H1 (cell line): ENCODE measurements around the gene H2AZ1. TPM values are rescaled to one million over a fixed set of nuclear protein-coding genes. Genes with fewer than 3 reads are reported as not detected.

Experiments
- CTCF ChIA-PET: fragments of 300-600 bp; sonication (Branson Sonifier 250); formaldehyde crosslinking; loops from one replicate; lab custom pipeline; 2021; ENCODE audit not compliant: partially characterized antibody; lab: Charles Lee
- POLR2A ChIA-PET: fragments of 300-600 bp; sonication (Branson Sonifier 250); formaldehyde crosslinking; loops from one replicate; lab custom pipeline; 2021; ENCODE audit warnings: inconsistent platforms; ENCODE audit not compliant: partially characterized antibody; lab: Charles Lee
- DNase-seq, 2 experiments: peaks; one replicate each; pipeline versions ENCODE4 v3.0.0 to v3.0.0-alpha.2; 2010 to 2022; ENCODE audit warnings: low spot score in 2 of 2, low read depth in 1 of 2, mixed read lengths in 1 of 2
- FAIRE-seq: peaks from 2 replicates; lab custom pipeline; 2011; peaks lifted over from hg19 to GRCh38; lab: Jason Lieb, UNC
- H2AFZ ChIP-seq: 2 replicates; pipeline ENCODE4 v1.8.1; 2012; ENCODE audit warnings: low read length, inconsistent platforms
- H2AK5ac ChIP-seq: 2 replicates; pipeline ENCODE4 v1.6.1; 2013; ENCODE audit warnings: low read depth, low read length
- H2BK120ac ChIP-seq: replicated peaks from 2 replicates; pipeline ENCODE3; 2013; ENCODE audit warnings: low read depth, low read length, inconsistent platforms
- H2BK12ac ChIP-seq: 2 replicates; pipeline ENCODE4 v1.6.1; 2013; ENCODE audit warnings: low read depth, low read length
- H2BK15ac ChIP-seq: 2 replicates; pipeline ENCODE4 v1.6.1; 2013; ENCODE audit warnings: low read length
- H2BK20ac ChIP-seq: 2 replicates; pipeline ENCODE4 v1.6.1; 2013; ENCODE audit warnings: low read length
- H2BK5ac ChIP-seq: 2 replicates; pipeline ENCODE4 v1.6.1; 2013; ENCODE audit warnings: low read depth, low read length
- H3K14ac ChIP-seq: 2 replicates; pipeline ENCODE4 v1.6.1; 2013; ENCODE audit warnings: inconsistent platforms; ENCODE audit not compliant: insufficient read length
- H3K18ac ChIP-seq: 2 replicates; pipeline ENCODE4 v1.6.1; 2013; ENCODE audit warnings: low read length; ENCODE audit errors: extremely low read depth
- H3K23ac ChIP-seq: 2 replicates; pipeline ENCODE4 v1.6.1; 2013; ENCODE audit warnings: inconsistent platforms; ENCODE audit not compliant: insufficient read length
- H3K23me2 ChIP-seq: 2 replicates; pipeline ENCODE4 v1.6.1; 2013; ENCODE audit warnings: low read depth, low read length
- H3K27ac ChIP-seq: 2 replicates; pipeline ENCODE4 v1.6.1; 2011; ENCODE audit warnings: low read depth, low read length, inconsistent platforms
- H3K27me3 ChIP-seq, 4 experiments: replicated peaks in 1 of 4; 1 replicate in 1 of 4; 2 replicates in 3 of 4; pipeline versions ENCODE4 v1.6.1 to v1.8.1; 2011 to 2013; ENCODE audit warnings: low read length in 3 of 4, mild to moderate bottlenecking in 3 of 4, inconsistent platforms in 2 of 4, mixed read lengths in 2 of 4, moderate library complexity in 1 of 4; ENCODE audit not compliant: control insufficient read depth in 3 of 4, insufficient read depth in 3 of 4; ENCODE audit errors: extremely low read depth in 1 of 4
- H3K36me3 ChIP-seq, 4 experiments: 2 replicates each; pipeline versions ENCODE4 v1.6.1 to v1.8.1; 2011 to 2013; ENCODE audit warnings: mild to moderate bottlenecking in 4 of 4, low read length in 3 of 4, moderate library complexity in 2 of 4, control low read depth in 1 of 4, inconsistent platforms in 1 of 4; ENCODE audit not compliant: insufficient read depth in 4 of 4, control insufficient read depth in 2 of 4
- H3K4ac ChIP-seq: replicated peaks from 2 replicates; pipeline ENCODE3; 2013; ENCODE audit warnings: low read length, low read depth, mixed read lengths, inconsistent platforms; ENCODE audit not compliant: insufficient read length
- H3K4me1 ChIP-seq, 4 experiments: replicated peaks in 1 of 4; 1 replicate in 1 of 4; 2 replicates in 3 of 4; pipeline versions ENCODE4 v1.6.1 to v1.8.1; 2011 to 2013; ENCODE audit warnings: low read length in 3 of 4, inconsistent platforms in 2 of 4, mixed read lengths in 1 of 4; ENCODE audit not compliant: insufficient read depth in 4 of 4, control insufficient read depth in 3 of 4
- H3K4me2 ChIP-seq, 2 experiments: 2 replicates each; pipeline versions ENCODE4 v1.6.1 to v1.8.1; 2011 to 2013; ENCODE audit warnings: low read depth in 2 of 2, low read length in 2 of 2, control low read depth in 1 of 2, inconsistent platforms in 1 of 2, mild to moderate bottlenecking in 1 of 2; ENCODE audit not compliant: insufficient read depth in 1 of 2
- H3K4me3 ChIP-seq, 4 experiments: fragments of 200-600, 300-600 bp in 1 of 4; sonication (generic), shearing (Covaris generic), sonication (Bioruptor Twin) in 1 of 4; 2 replicates each; pipeline versions ENCODE4 v1.5.1 to v1.8.1; 2011 to 2016; ENCODE audit warnings: low read length in 4 of 4, low read depth in 3 of 4, control low read depth in 2 of 4, inconsistent platforms in 2 of 4, mild to moderate bottlenecking in 2 of 4, mixed read lengths in 1 of 4, moderate library complexity in 1 of 4; ENCODE audit not compliant: insufficient read depth in 2 of 4; ENCODE audit errors: extremely low read depth in 1 of 4
- H3K56ac ChIP-seq: replicated peaks from 2 replicates; pipeline ENCODE3; 2013; ENCODE audit warnings: low read depth, mild to moderate bottlenecking, mixed read lengths, low read length, inconsistent platforms; ENCODE audit not compliant: insufficient read length
- H3K79me1 ChIP-seq: 2 replicates; pipeline ENCODE4 v1.6.1; 2013; ENCODE audit warnings: low read depth, low read length, control low read depth
- H3K79me2 ChIP-seq, 2 experiments: 2 replicates each; pipeline versions ENCODE4 v1.6.1 to v1.8.1; 2012 to 2013; ENCODE audit warnings: low read length in 2 of 2, mild to moderate bottlenecking in 2 of 2, inconsistent platforms in 1 of 2; ENCODE audit not compliant: insufficient read depth in 2 of 2, control insufficient read depth in 1 of 2
- H3K9ac ChIP-seq, 4 experiments: replicated peaks in 1 of 4; 1 replicate in 1 of 4; 2 replicates in 3 of 4; pipeline versions ENCODE4 v1.6.1 to v1.8.1; 2011 to 2013; ENCODE audit warnings: low read depth in 3 of 4, low read length in 3 of 4, control low read depth in 2 of 4, mild to moderate bottlenecking in 2 of 4, moderate library complexity in 2 of 4, inconsistent platforms in 1 of 4; ENCODE audit errors: extremely low read depth in 1 of 4
- H3K9me3 ChIP-seq, 2 experiments: 2 replicates each; pipeline versions ENCODE4 v1.6.1 to v1.8.1; 2012 to 2013; ENCODE audit warnings: mild to moderate bottlenecking in 2 of 2, moderate library complexity in 2 of 2, control low read depth in 1 of 2, inconsistent platforms in 1 of 2, low read depth in 1 of 2, low read length in 1 of 2, mixed read lengths in 1 of 2; ENCODE audit not compliant: insufficient read depth in 2 of 2
- H4K20me1 ChIP-seq, 2 experiments: replicated peaks in 1 of 2; 2 replicates each; pipeline versions ENCODE3 to v1.8.1; 2011 to 2013; ENCODE audit warnings: inconsistent platforms in 2 of 2, low read length in 2 of 2, mild to moderate bottlenecking in 1 of 2; ENCODE audit not compliant: insufficient read depth in 2 of 2, control insufficient read depth in 1 of 2
- H4K5ac ChIP-seq: 2 replicates; pipeline ENCODE4 v1.6.1; 2013; ENCODE audit warnings: low read length, low read depth, mixed read lengths, inconsistent platforms; ENCODE audit not compliant: insufficient read length
- H4K8ac ChIP-seq: 2 replicates; pipeline ENCODE4 v1.8.0; 2013; ENCODE audit warnings: mild to moderate bottlenecking, moderate library complexity, low read length, inconsistent platforms; ENCODE audit not compliant: insufficient read depth; ENCODE audit errors: extremely low read depth
- H4K91ac ChIP-seq: replicated peaks from 2 replicates; pipeline ENCODE3; 2013; ENCODE audit warnings: low read length, mixed read lengths, inconsistent platforms; ENCODE audit not compliant: insufficient read length
- CHD1 ChIP-seq: IDR thresholded peaks from 2 replicates; pipeline ENCODE4 v1.6.1; 2012; ENCODE audit warnings: low read depth, low read length, improper control_type of control experiment
- GTF2F1 ChIP-seq: IDR thresholded peaks from 2 replicates; pipeline ENCODE4 v1.6.1; 2012; ENCODE audit warnings: low read depth, low read length, improper control_type of control experiment, borderline replicate concordance
- KDM1A ChIP-seq: fragments of 200-600, 300-600 bp; sonication (generic); IDR thresholded peaks from 2 replicates; pipeline ENCODE4 v1.7.1; 2016; ENCODE audit warnings: mild to moderate bottlenecking, low read length, borderline replicate concordance
- MAX ChIP-seq: IDR thresholded peaks from 2 replicates; pipeline ENCODE4 v1.6.1; 2012; ENCODE audit warnings: inconsistent platforms
- SAP30 ChIP-seq: fragments of 300-600 bp; sonication (generic); IDR thresholded peaks from 2 replicates; pipeline ENCODE4 v1.7.1; 2012; ENCODE audit warnings: low read length, moderate library complexity, mild to moderate bottlenecking, inconsistent platforms; ENCODE audit not compliant: insufficient read depth, insufficient replicate concordance
- TBP ChIP-seq: IDR thresholded peaks from 2 replicates; pipeline ENCODE4 v1.6.1; 2011; ENCODE audit warnings: low read depth, low read length, improper control_type of control experiment
- WGBS, 2 experiments: shearing (Covaris generic) in 1 of 2; methylation state at CpG; one replicate each; pipeline versions ENCODE4 v1.1.6 to v1.1.7; 2013 to 2015; ENCODE audit warnings: low lambda C conversion rate in 2 of 2, mixed read lengths in 2 of 2, inconsistent platforms in 1 of 2, low coverage in 1 of 2, missing lambda C conversion rate in 1 of 2; ENCODE audit not compliant: insufficient replicate concordance in 2 of 2, insufficient coverage in 1 of 2, insufficient read length in 1 of 2; ENCODE audit errors: extremely low coverage in 1 of 2, missing lambda C conversion rate in 1 of 2; 5-methylcytosine and 5-hydroxymethylcytosine counted together
- long read RNA-seq, 2 experiments: library from RNA in 1 of 2; library from capped mRNA in 1 of 2; stranded (forward); transcript quantifications; one replicate each; pipeline ENCODE4 v2.0.0, GENCODE V29; 2021; ENCODE audit warnings: inconsistent platforms in 1 of 2
- polyA minus RNA-seq, 3 experiments: library from RNA; depleted of rRNA, polyadenylated mRNA; stranded (reverse); fragments of >200 nt; gene quantifications; 1 replicate in 2 of 3; 2 replicates in 1 of 3; pipeline ENCODE4 v1.2.3, GENCODE V29; 2011
- polyA plus RNA-seq, 7 experiments: library from polyadenylated mRNA; depleted of rRNA in 3 of 7; stranded (reverse) in 5 of 7; unstranded in 2 of 7; fragments of >200 nt in 5 of 7; fragments of 200-250 nt in 2 of 7; gene quantifications; 1 replicate in 5 of 7; 2 replicates in 1 of 7; 4 replicates in 1 of 7; pipeline versions ENCODE4 v1.2.1 to v1.2.3, GENCODE V29; 2011 to 2013; ENCODE audit warnings: missing spikeins in 2 of 7, mixed read lengths in 2 of 7
- total RNA-seq: library from RNA; stranded (reverse); fragmentation: NEBNext Ultra II Directional; extraction: Animal tissue kit (Norgen Biotek cat#: 25700); gene quantifications from 2 replicates; pipeline ENCODE4 v1.2.1, GENCODE V29; 2021

The H2AZ1 gene
- 881 and 898 TPM in 2 replicates for total RNA-seq
- 455 and 831 TPM in 2 replicates for polyA plus RNA-seq (2011; rRNA removed)
- polyA plus RNA-seq (2011; cell fraction: cytosol; rRNA removed), result 922 TPM
- 336 TPM for polyA plus RNA-seq (2011; cell fraction: nucleus; rRNA removed)
- 808 to 1,217 TPM (median 967 TPM) in 4 replicates for polyA plus RNA-seq (2012, experiment 1 of 2)
- polyA plus RNA-seq (2012, experiment 2 of 2), result 742 TPM
- polyA plus RNA-seq (2013, experiment 1 of 2), result 561 TPM
- 491 TPM for polyA plus RNA-seq (2013, experiment 2 of 2)
- 389 and 469 TPM in 2 replicates for polyA minus RNA-seq (2011; rRNA and poly(A)+ RNA removed)
- 204 TPM for polyA minus RNA-seq (2011; cell fraction: cytosol; rRNA and poly(A)+ RNA removed)
- polyA minus RNA-seq (2011; cell fraction: nucleus; rRNA and poly(A)+ RNA removed), result 182 TPM
- long read RNA-seq, experiment 1, transcript H2AFZ-203 (4 exons, 1,254 nt), result minor isoform, 25 of 1,431 reads
- long read RNA-seq, experiment 1, transcript H2AFZ-201 (5 exons, 979 nt), result major isoform, 1,060 of 1,431 reads
- long read RNA-seq, experiment 1, partial matches to known transcripts, result 214 of 1,431 reads
- long read RNA-seq, experiment 1, other reads (novel, unspliced or antisense), result 132 of 1,431 reads
- long read RNA-seq, experiment 2, transcript H2AFZ-203 (4 exons, 1,254 nt), result minor isoform, 8 of 4,706 reads
- long read RNA-seq, experiment 2, transcript H2AFZ-201 (5 exons, 979 nt), result major isoform, 4,505 of 4,706 reads
- long read RNA-seq, experiment 2, partial matches to known transcripts, result 19 of 4,706 reads
- long read RNA-seq, experiment 2, other reads (novel, unspliced or antisense), result 173 of 4,706 reads

GRCh38 chr4:99949999-99950912 lies at the start of gene H2AZ1:
Gene H2AZ1 (minus strand): TSS chr4:99950275. CDS start chr4:99950170, 105 bp downstream.
- Histone ChIP-seq H3K4me2 (peak within 1 kb of the TSS; percentile 65 to 86), H3K4me3 (peak within 1 kb of the TSS; percentile 96 to 100 (median 100)), H3K4me1 (peaks cover 0 to 14% (median 6%) of the 10 kb centered on the region in 4 experiments; a peak in 5 of 7 replicates), H2BK5ac (peak within 1 kb of the TSS; percentile 97), H3K4ac (peak within 1 kb of the TSS; percentile 100), H3K9me3 (no peaks in the 10 kb centered on the region), H4K20me1 (peaks cover 7 to 9% of the 10 kb centered on the region in 2 experiments), H3K23ac (no peak within 1 kb of the TSS), H2AFZ (peak within 1 kb of the TSS; percentile 91), H2BK15ac (peak within 1 kb of the TSS; percentile 34; the same call in 1 of the 2 replicates), H3K79me1 (no peaks in the 10 kb centered on the region), H3K79me2 (peaks cover 0 to 28% of the 10 kb centered on the region in 2 experiments; a peak in 2 of 4 replicates), H4K91ac (peak within 1 kb of the TSS; percentile 97), H2BK12ac (peak within 1 kb of the TSS; percentile 82; the same call in 1 of the 2 replicates), H2BK20ac (no peak within 1 kb of the TSS), H4K8ac (peak within 1 kb of the TSS; percentile 99), H2AK5ac (peak within 1 kb of the TSS; percentile 49), H3K23me2 (peaks cover 4% of the 10 kb centered on the region), H4K5ac (peak within 1 kb of the TSS; percentile 100), H3K27me3 (no peaks in the 10 kb centered on the region), H2BK120ac (peak within 1 kb of the TSS; percentile 94), H3K14ac (peak within 1 kb of the TSS; percentile 78), H3K27ac (peak within 1 kb of the TSS; percentile 99), H3K36me3 (peaks cover 9 to 20% (median 12%) of the 10 kb centered on the region in 4 experiments), H3K56ac (peak within 1 kb of the TSS; percentile 95), H3K18ac (peak within 1 kb of the TSS; percentile 91), H3K9ac (peak within 1 kb of the TSS; percentile 95 to 100 (median 99))
- ChIA-PET POLR2A (interaction anchor here (0.6 to 2.1 kb wide), 19 partner anchors 8 to 861 kb away, joined by 3 to 9 read pairs (median 4); partner anchors contain the start of genes ADH5, LAMTOR3 and TRMT10A), CTCF (interaction anchor here (0.7 kb wide), 1 partner anchor 90 kb away, joined by 3 read pairs; no protein-coding TSS in a partner anchor)
- WGBS, 2 experiments, result 2% methylated on average over 45 of the region's 76 CpGs; no CpG with 5 or more reads in 1 of the 2 experiments
- FAIRE-seq (no peak), DNase-seq (peak; percentile 94 to 96)
- TF ChIP-seq MAX (peak; percentile 78), SAP30 (peak; percentile 87), KDM1A (no peak), GTF2F1 (peak; percentile 96), CHD1 (no peak), TBP (peak; percentile 98)
